DMS153 (cell line): Measurements from ENCODE around the gene SYNE2.

ENCODE experiments used
- DNase-seq: peaks from one replicate; lab custom pipeline; 2025; lab: John Stamatoyannopoulos, UW

SYNE2 gene

GRCh38 chr14:63952933-63953437, 100.2 kb downstream of the SYNE2 start:
- no peak for DNase-seq

- no peak for DNase-seq
Observed at GRCh38 chr14:63956326-63956725, 103.5 kb downstream of the SYNE2 start.

- DNase-seq = no peak
Observed at GRCh38 chr14:63960926-63961567, 108.2 kb downstream of the SYNE2 start.

- no peak for DNase-seq
Observed at GRCh38 chr14:63962906-63963305, 110.1 kb downstream of the SYNE2 start.

GRCh38 chr14:63963439-63963838, 110.6 kb downstream of the SYNE2 start:
- DNase-seq = no peak

- DNase-seq = peak; percentile 6
Observed at GRCh38 chr14:63964113-63964512, 111.3 kb downstream of the SYNE2 start.

- DNase-seq = no peak
Observed at GRCh38 chr14:63966407-63966806, 113.6 kb downstream of the SYNE2 start.

- peak; percentile 33 for DNase-seq
Observed at GRCh38 chr14:63972323-63972932, 119.6 kb downstream of the SYNE2 start.

- DNase-seq = no peak
Observed at GRCh38 chr14:63974176-63974575, 121.4 kb downstream of the SYNE2 start.

- DNase-seq = no peak
Observed at GRCh38 chr14:63981569-63981968, 128.8 kb downstream of the SYNE2 start.

GRCh38 chr14:63982156-63982555, 129.4 kb downstream of the SYNE2 start:
- no peak for DNase-seq

- no peak for DNase-seq
Observed at GRCh38 chr14:63982629-63983028, 129.8 kb downstream of the SYNE2 start.

- no peak for DNase-seq
Observed at GRCh38 chr14:63986789-63987533, 134.2 kb downstream of the SYNE2 start.

- no peak for DNase-seq
Observed at GRCh38 chr14:63988579-63988978, 135.8 kb downstream of the SYNE2 start.

GRCh38 chr14:63991833-63992232, 139.0 kb downstream of the SYNE2 start:
- no peak for DNase-seq

- no peak for DNase-seq
Observed at GRCh38 chr14:63992858-63993257, 140.1 kb downstream of the SYNE2 start.

GRCh38 chr14:63993992-63994391, 141.2 kb downstream of the SYNE2 start:
- DNase-seq = no peak

- no peak for DNase-seq
Observed at GRCh38 chr14:63995285-63995684, 142.5 kb downstream of the SYNE2 start.

GRCh38 chr14:63996016-63996415, 143.2 kb downstream of the SYNE2 start:
- no peak for DNase-seq

GRCh38 chr14:63996625-63997220, 143.9 kb downstream of the SYNE2 start:
- no peak for DNase-seq

GRCh38 chr14:64000749-64001148, 147.9 kb downstream of the SYNE2 start:
- no peak for DNase-seq

GRCh38 chr14:64005822-64006221, 153.0 kb downstream of the SYNE2 start:
- no peak for DNase-seq

GRCh38 chr14:64008016-64008415, 155.2 kb downstream of the SYNE2 start:
- DNase-seq = no peak
